Measurements from ENCODE around the gene PLET1.

PLET1 gene

DNA sequence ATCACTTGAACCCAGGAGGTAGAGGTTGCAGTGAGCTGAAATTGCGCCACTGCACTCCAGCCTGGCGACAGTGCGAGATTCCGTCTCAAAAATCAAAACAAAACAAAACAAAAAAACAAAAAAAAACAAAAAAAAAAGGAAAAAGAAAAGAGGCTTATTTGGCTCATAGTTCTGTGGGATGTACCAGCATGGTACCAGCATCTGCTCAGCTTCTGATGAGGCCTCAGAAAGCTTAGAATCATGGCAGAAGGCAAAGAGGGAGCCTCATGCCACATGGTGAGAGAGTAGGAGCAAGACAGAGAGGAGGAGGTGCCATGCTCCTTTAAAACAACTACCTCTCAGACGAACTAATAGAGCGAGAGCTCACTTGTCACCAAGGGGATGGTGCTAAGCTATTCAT is 45.0 kb downstream of the PLET1 start:
- no peak overlapping the region for H3K4me3 ChIP-seq (ENCODE audit: low read length)
- TF ChIP-seq, protein P1, sequence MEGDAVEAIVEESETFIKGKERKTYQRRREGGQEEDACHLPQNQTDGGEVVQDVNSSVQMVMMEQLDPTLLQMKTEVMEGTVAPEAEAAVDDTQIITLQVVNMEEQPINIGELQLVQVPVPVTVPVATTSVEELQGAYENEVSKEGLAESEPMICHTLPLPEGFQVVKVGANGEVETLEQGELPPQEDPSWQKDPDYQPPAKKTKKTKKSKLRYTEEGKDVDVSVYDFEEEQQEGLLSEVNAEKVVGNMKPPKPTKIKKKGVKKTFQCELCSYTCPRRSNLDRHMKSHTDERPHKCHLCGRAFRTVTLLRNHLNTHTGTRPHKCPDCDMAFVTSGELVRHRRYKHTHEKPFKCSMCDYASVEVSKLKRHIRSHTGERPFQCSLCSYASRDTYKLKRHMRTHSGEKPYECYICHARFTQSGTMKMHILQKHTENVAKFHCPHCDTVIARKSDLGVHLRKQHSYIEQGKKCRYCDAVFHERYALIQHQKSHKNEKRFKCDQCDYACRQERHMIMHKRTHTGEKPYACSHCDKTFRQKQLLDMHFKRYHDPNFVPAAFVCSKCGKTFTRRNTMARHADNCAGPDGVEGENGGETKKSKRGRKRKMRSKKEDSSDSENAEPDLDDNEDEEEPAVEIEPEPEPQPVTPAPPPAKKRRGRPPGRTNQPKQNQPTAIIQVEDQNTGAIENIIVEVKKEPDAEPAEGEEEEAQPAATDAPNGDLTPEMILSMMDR (conservative IDR thresholded peaks at IDR 0.05; ENCODE audit: low read depth, low read length): no peak
- DNase-seq (ENCODE audit: low read depth): no peak

- no peak for DNase-seq (ENCODE audit: low read depth)
- TF ChIP-seq, protein P1 (conservative IDR thresholded peaks at IDR 0.05; ENCODE audit: low read depth, low read length): no peak
- no peak overlapping the region for H3K4me3 ChIP-seq (ENCODE audit: low read length)
These were observed 46.9 kb downstream of the PLET1 start for GRCh38 chr11:112213753-112214152.

GRCh38 chr11:112212710-112213109 is 48.0 kb downstream of the PLET1 start:
- TF ChIP-seq, protein P1 (conservative IDR thresholded peaks at IDR 0.05; ENCODE audit: low read depth, low read length): no peak
- no peak for DNase-seq (ENCODE audit: low read depth)
- H3K4me3 ChIP-seq (ENCODE audit: low read length): no peak overlapping the region

GRCh38 chr11:112212290-112212689 is 48.4 kb downstream of the PLET1 start:
- TF ChIP-seq, protein P1 (conservative IDR thresholded peaks at IDR 0.05; ENCODE audit: low read depth, low read length): no peak
- no peak for DNase-seq (ENCODE audit: low read depth)
- H3K4me3 ChIP-seq (ENCODE audit: low read length): no peak overlapping the region

- no peak overlapping the region for H3K4me3 ChIP-seq (ENCODE audit: low read length)
- DNase-seq (ENCODE audit: low read depth): no peak
- TF ChIP-seq, protein P1 (conservative IDR thresholded peaks at IDR 0.05; ENCODE audit: low read depth, low read length): no peak
These were observed 49.1 kb downstream of the PLET1 start for GRCh38 chr11:112211536-112211935.

- TF ChIP-seq, protein P1 (conservative IDR thresholded peaks at IDR 0.05; ENCODE audit: low read depth, low read length): no peak
- DNase-seq (ENCODE audit: low read depth): no peak
These were observed 49.8 kb downstream of the PLET1 start for GRCh38 chr11:112210890-112211289.

DNA sequence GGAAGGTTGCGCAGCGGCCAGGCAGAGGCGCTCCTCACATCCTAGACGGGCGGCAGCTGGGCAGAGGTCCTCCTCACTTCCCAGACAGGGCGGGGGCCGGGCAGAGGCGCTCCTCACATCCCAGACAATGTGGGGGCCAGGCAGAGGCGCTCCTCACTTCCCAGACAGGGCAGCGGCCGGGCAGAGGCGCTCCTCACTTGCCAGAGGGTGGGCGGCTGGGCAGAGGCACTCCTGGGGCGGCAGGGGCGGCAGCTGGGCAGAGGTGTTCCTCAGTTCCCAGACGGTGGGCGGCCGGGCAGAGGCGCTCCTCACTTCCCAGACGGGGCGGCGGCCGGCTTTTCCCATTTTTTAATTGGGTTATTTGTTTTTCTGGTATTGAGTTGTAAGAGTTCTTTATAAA is 54.6 kb downstream of the PLET1 start:
- H3K4me3 ChIP-seq (ENCODE audit: low read length): no peak overlapping the region
- TF ChIP-seq, protein P1 (conservative IDR thresholded peaks at IDR 0.05; ENCODE audit: low read depth, low read length): no peak
- DNase-seq (ENCODE audit: low read depth): no peak

More at GRCh38 chr11:112210890-112211289, 49.8 kb downstream of the PLET1 start:
- H3K4me3 ChIP-seq (ENCODE audit: low read length): no peak overlapping the region

All from retinal pigment epithelial cell (primary cell).